Stimulated activated CD4-positive, alpha-beta T cell treated with anti-CD3 and anti-CD28 coated beads, Interleukin-2, amount 100 ng/mL, for 24 hours (primary cell): ENCODE measurements around the gene CCR6.
A peak's percentile ranks its signal among the peaks of the same experiment; 100 is the strongest.

ENCODE experiments used
- DNase-seq, 2 donors: peaks; one replicate each; pipeline ENCODE4 v3.0.0-alpha.2; 2020

The CCR6 gene

GRCh38 chr6:167122041-167122826 is 662 bp upstream of the CCR6 start:
- no peak for DNase-seq

- no peak for DNase-seq
Measured at GRCh38 chr6:167124753-167125152, 1.9 kb downstream of the CCR6 start.

- no peak for DNase-seq
Measured at GRCh38 chr6:167125410-167125809, 2.5 kb downstream of the CCR6 start.

- no peak for DNase-seq
Measured at GRCh38 chr6:167125855-167126349, 3.0 kb downstream of the CCR6 start.

DNA sequence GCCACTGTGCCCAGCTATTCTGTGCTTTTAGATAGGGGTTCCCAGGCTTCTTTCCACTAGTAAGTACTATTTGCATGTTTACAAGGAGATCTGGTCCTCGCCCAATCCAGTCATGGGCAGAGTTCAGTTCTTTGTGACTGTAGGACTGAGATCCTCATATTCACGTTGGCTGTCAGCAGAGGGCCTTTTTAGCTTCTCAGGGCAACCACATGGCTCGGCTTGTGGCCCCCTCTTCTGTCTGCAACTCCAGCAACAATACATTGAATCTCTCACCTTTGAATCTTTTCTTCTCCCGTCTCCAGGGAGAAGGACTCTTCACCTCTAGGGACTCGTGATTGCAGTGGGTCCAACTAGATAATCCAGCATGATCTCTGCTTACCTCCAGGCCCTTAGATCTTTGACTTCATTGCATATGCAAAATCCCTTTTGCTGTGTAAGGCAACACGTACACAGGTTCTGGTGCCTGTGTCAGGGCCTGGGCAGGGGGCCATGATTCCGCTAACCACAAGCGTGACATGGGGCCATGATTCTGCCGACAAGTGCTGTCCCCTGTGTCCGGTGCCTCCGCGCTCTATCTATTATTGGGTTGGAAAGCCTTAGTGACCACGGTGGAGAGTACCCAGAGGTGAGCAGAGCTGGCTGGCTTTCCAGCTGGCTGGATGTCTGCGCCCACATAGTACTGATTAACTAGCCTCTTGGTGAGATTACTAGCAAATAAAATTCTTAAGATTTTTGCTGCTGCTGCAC is 5.1 kb downstream of the CCR6 start:
- no peak for DNase-seq

GRCh38 chr6:167129159-167129558 is 6.3 kb downstream of the CCR6 start:
- no peak for DNase-seq

- no peak for DNase-seq
Measured at GRCh38 chr6:167129562-167129961, 6.7 kb downstream of the CCR6 start.

DNA sequence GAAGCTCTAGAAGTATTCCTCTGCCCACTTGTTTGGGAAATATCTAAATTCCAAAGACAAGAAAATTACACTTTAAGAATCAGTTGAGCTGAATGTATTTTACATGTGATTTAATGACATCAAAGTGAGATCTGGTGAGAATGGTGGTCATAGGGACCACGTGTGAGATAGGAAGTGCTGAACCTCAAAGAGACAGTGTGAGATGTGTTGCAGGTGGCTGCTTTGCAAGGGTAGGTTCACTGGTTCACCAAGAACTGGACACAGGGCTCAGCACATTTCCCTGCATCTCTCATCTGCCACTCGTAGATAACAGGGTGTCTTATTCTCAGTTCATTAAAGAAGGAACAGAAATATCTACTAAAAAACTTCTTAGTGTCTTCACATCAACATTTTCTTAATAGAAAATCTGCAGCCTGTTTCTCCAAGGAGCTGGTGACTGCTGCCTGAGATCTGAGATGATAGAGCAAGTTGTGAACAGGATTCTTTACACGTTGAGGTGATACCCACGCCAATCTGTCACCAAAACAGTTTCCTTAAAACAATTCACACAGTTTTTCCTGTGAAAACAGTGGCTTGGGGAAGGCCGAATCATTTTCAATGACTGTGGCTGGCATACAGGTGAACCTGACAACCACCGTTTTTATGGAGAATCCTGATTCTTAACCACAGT is 7.2 kb downstream of the CCR6 start:
- DNase-seq: no peak

DNA sequence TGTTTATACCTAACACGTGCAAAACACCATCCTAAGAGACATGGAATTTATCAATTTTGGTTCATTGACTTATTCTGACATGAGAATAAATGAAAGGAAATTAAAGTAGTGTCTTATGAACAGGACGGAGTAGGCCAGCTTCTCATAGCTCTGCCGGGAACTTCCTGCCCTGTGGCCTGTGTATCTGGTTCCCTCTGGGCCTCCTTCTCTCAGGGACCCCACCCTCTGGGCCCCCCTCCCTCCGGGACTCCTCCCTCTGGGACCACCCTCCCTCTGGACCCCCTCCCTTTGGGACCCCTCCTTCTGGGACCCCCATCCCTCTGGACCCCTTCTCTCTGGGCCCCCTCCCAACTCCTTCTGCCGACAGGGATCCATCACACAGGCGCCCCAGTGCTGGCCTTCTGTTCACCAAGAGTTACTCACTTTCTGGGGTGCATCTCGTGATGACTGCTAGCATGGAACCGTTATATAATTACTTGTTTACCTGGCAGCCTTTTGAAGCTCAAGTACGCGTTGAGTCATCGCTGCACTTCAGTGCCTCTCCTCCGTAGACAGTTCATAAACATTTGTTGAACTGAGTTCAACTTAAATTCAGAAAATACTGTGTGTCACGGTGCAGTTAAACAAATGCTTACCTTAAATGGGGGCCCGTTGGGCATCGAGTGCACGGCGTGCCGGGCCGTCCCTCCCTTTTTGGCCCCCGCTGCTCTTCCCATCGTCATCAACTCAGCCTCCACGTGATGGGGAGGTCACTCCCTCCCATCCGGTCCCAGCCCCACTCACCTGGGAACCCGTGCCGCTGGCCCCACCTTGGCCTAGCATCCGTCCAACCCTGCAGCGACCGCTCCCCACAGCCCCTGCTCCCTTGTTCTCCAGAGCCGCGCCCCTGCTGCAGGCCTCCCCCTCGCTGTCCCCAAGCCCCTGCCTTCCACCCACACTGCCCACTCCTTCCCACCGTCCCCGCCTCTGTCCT is 8.1 kb downstream of the CCR6 start:
- no peak for DNase-seq

- DNase-seq: no peak
Measured at GRCh38 chr6:167134448-167135328, 11.8 kb downstream of the CCR6 start.

- no peak for DNase-seq
Measured at GRCh38 chr6:167136376-167136775, 13.5 kb downstream of the CCR6 start.

DNA sequence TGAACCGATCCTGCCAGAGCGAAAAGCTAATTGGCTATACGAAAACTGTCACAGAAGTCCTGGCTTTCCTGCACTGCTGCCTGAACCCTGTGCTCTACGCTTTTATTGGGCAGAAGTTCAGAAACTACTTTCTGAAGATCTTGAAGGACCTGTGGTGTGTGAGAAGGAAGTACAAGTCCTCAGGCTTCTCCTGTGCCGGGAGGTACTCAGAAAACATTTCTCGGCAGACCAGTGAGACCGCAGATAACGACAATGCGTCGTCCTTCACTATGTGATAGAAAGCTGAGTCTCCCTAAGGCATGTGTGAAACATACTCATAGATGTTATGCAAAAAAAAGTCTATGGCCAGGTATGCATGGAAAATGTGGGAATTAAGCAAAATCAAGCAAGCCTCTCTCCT is 14.2 kb downstream of the CCR6 start:
- no peak for DNase-seq

DNA sequence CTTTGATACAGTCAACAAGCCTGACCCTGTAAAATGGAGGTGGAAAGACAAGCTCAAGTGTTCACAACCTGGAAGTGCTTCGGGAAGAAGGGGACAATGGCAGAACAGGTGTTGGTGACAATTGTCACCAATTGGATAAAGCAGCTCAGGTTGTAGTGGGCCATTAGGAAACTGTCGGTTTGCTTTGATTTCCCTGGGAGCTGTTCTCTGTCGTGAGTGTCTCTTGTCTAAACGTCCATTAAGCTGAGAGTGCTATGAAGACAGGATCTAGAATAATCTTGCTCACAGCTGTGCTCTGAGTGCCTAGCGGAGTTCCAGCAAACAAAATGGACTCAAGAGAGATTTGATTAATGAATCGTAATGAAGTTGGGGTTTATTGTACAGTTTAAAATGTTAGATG is 15.0 kb downstream of the CCR6 start:
- DNase-seq: no peak

DNA sequence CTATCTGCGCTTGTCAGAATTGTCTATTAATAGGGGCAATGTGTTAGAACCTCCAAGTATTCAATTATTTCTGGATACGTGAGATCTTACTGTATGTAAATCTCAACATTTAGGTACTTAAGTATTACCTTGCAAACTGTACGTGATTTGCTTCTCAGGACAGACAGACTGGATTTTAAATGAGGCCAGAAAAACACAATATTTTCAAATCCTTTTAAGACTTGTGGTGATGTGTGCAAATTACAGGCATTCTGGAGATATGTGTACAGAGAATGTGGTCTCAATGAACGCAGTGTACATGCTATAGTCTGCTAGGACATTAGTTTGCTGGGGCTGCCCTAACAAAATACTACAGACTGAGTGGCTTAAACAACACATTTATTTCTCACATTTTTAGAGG is 16.9 kb downstream of the CCR6 start:
- no peak for DNase-seq

DNA sequence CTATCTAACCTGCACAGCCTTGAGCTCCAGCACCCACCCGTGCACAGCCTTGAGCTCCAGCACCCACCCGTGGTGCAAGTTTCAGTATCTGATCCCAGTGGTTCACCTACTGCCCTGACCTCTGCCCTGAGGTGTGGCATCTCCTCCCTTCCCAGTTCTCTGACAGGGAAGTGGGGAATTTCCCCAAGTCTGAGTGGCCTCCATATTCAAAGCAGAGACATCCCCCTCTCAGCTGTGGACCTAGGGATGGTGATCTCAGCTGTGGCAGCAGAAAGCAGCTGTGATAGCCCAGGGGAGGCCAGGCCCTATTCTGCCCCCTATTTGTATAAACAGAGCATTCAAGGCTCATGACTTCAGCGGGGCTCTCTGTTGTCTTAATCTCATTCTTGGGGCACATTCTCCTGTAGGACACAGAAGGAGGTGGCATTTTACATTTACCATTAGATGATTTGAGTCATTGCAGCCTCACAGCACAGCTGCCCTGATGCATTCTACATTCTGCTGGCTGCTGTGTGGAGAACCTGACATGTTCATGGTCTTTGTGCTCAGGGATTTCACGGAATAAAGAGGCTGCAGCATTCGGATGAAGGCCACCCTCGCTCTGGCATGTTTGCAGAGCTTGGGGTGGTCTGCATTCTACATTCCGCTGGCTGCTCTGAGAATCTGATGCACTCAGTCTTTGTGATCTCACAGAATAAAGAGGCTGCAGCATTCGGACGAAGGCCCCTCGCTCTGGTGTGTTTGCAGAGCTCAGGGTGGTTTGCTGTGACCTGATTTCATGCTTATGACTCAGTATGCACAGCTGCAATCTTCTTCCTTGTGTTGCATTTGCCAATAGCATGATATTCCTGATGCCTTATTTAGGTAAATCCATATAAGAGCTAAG is 17.9 kb downstream of the CCR6 start:
- DNase-seq: no peak

- peak; percentile 60 to 65 for DNase-seq
Measured at GRCh38 chr6:167141667-167142432, 19.0 kb downstream of the CCR6 start.

DNA sequence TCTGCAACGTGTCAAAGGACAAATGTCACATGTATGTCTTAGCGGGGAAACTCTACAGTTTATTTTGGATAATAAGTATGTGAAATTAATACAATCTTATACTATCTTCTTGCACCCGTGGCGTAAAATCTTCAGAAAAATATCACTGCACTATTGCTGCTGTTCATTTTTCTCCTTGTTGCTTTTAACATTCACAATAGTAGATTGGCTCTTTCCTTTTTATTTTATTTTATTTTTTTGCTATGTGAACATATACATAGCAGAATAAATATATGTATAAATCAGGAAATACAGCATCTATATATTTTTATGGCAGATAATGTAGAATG is 19.5 kb downstream of the CCR6 start:
- no peak for DNase-seq

GRCh38 chr6:167143041-167143440 is 20.1 kb downstream of the CCR6 start:
- no peak for DNase-seq

DNA sequence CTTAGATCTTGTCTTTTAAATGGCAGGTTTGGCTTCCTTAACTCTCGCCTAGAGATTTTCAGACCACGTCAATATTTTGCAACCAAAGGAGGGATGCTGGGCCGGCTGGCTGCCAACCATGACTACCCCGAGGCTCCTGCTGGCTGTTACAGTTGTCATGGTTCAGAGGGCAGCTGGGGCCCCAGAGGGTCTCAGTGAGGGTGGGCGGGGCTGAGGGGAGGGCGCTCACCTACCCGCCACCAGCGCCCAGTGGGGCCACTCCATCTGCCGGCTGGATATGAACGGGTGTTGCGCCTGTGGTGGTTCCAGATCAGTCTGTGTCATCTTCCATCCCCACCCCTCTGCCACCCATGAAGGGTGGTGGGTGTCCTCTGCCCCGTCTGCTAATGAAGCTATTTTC is 22.6 kb downstream of the CCR6 start:
- no peak for DNase-seq

- DNase-seq: no peak
Measured at GRCh38 chr6:167146135-167146534, 23.2 kb downstream of the CCR6 start.
